ENCODE measurements around the gene ENPP3.

ENPP3 gene

GRCh38 chr6:131766631-131767030 lies 129.5 kb downstream of the ENPP3 start:
- no peak for DNase-seq (ENCODE audit: low spot score)

- no peak for DNase-seq (ENCODE audit: low spot score)
Observed at GRCh38 chr6:131768964-131769363, 131.9 kb downstream of the ENPP3 start.

GRCh38 chr6:131769385-131770141 lies 132.5 kb downstream of the ENPP3 start:
- no peak for DNase-seq (ENCODE audit: low spot score)

GRCh38 chr6:131770776-131771175 lies 133.7 kb downstream of the ENPP3 start:
- DNase-seq (ENCODE audit: low spot score): no peak

GRCh38 chr6:131773284-131773950 lies 136.3 kb downstream of the ENPP3 start:
- DNase-seq (ENCODE audit: low spot score): no peak

- DNase-seq (ENCODE audit: low spot score): no peak
Observed at GRCh38 chr6:131775886-131776285, 138.8 kb downstream of the ENPP3 start.

- no peak for DNase-seq (ENCODE audit: low spot score)
Observed at GRCh38 chr6:131776985-131777384, 139.9 kb downstream of the ENPP3 start.

- DNase-seq (ENCODE audit: low spot score): no peak
Observed at GRCh38 chr6:131778169-131778568, 141.1 kb downstream of the ENPP3 start.

- no peak for DNase-seq (ENCODE audit: low spot score)
Observed at GRCh38 chr6:131779304-131779703, 142.2 kb downstream of the ENPP3 start.

GRCh38 chr6:131780600-131780999 lies 143.5 kb downstream of the ENPP3 start:
- no peak for DNase-seq (ENCODE audit: low spot score)

GRCh38 chr6:131781687-131782086 lies 144.6 kb downstream of the ENPP3 start:
- no peak for DNase-seq (ENCODE audit: low spot score)

- DNase-seq (ENCODE audit: low spot score): no peak
Observed at GRCh38 chr6:131782764-131783163, 145.7 kb downstream of the ENPP3 start.

- DNase-seq (ENCODE audit: low spot score): no peak
Observed at GRCh38 chr6:131784561-131784960, 147.5 kb downstream of the ENPP3 start.

- no peak for DNase-seq (ENCODE audit: low spot score)
Observed at GRCh38 chr6:131787079-131787478, 150.0 kb downstream of the ENPP3 start.

- DNase-seq (ENCODE audit: low spot score): no peak
Observed at GRCh38 chr6:131787766-131788712, 150.9 kb downstream of the ENPP3 start.

GRCh38 chr6:131789219-131789618 lies 152.1 kb downstream of the ENPP3 start:
- DNase-seq (ENCODE audit: low spot score): no peak

GRCh38 chr6:131791476-131791875 lies 154.4 kb downstream of the ENPP3 start:
- no peak for DNase-seq (ENCODE audit: low spot score)

- DNase-seq (ENCODE audit: low spot score): no peak
Observed at GRCh38 chr6:131792091-131792496, 155.0 kb downstream of the ENPP3 start.

GRCh38 chr6:131795366-131795765 lies 158.3 kb downstream of the ENPP3 start:
- no peak for DNase-seq (ENCODE audit: low spot score)
